HG02938 (cell line): ENCODE results near the gene FBXW7.
A peak's percentile ranks its signal among the peaks of the same experiment; 100 is the strongest.

ENCODE experiments used
- ATAC-seq: cut with Tn5 transposase; IDR thresholded peaks from one replicate; pipeline ENCODE4 v1.9.1; 2021; ENCODE audit warnings: mild to moderate bottlenecking, moderate library complexity; ENCODE audit not compliant: unreplicated experiment

The FBXW7 gene

GRCh38 chr4:152294765-152295164 lies 241.1 kb downstream of the FBXW7 start:
- no peak for ATAC-seq

GRCh38 chr4:152294331-152294730 lies 241.6 kb downstream of the FBXW7 start:
- no peak for ATAC-seq

GRCh38 chr4:152293527-152293926 lies 242.4 kb downstream of the FBXW7 start:
- ATAC-seq = no peak

GRCh38 chr4:152290366-152290921 lies 245.4 kb downstream of the FBXW7 start:
- ATAC-seq = no peak

- no peak for ATAC-seq
Observed at GRCh38 chr4:152289941-152290340, 246.0 kb downstream of the FBXW7 start.

DNA sequence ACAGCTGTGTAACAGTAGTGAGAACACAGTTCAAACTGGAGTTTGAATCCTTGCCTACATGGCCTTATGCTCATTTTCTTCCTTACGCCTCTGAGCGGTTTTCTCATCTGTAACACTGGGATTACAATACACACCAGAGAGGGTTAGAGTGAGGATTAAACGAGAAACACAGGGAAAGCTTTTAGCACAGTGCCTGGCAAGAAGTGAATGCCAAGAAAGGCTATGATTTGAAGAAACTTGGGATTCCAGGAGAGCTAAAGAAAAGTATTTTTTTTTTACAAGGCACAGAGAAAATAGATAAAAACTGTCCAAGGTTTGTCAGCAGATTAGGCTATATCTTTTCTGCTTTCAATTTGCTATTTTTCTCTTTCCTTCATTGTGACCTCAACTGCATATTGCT lies 246.4 kb downstream of the FBXW7 start:
- ATAC-seq = no peak

GRCh38 chr4:152283801-152284470 lies 252.0 kb downstream of the FBXW7 start:
- no peak for ATAC-seq

GRCh38 chr4:152281822-152282221 lies 254.1 kb downstream of the FBXW7 start:
- ATAC-seq = no peak

DNA sequence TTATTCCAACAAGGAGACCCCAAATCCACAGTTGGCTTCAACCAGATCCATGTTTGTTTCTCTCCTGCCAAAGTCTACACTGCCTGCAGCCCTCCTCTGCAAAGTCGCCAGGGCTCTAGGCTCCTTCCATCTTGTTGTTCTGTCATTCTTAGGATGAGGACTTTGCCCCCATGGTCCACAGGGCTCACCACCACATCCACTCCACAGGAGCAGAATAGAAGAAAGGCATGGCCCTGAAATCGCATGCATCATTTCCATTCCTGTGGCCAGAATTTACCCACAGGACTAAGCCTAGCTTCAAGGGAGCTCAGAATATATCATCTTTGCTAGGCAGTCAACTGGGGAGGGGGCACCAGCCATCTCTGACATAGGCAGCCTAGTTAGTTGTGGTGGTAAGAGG lies 254.7 kb downstream of the FBXW7 start:
- ATAC-seq = no peak

DNA sequence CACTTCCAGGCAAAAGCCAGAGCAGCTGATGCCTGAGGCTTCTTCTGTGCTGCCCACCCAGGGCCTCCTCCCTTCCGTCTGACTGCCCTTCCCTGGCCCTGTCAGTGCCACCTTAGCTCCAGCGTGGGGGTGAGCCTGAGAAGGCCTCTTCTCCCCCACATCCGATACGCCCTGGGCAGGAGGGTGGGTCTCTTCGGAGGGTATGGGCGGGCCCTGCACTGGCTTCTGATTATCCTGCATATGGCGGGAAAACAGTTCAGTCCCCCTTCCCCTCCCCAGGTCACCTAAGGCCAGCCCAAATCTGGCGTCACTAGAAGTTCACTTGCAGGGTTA lies 256.7 kb downstream of the FBXW7 start:
- ATAC-seq = no peak

DNA sequence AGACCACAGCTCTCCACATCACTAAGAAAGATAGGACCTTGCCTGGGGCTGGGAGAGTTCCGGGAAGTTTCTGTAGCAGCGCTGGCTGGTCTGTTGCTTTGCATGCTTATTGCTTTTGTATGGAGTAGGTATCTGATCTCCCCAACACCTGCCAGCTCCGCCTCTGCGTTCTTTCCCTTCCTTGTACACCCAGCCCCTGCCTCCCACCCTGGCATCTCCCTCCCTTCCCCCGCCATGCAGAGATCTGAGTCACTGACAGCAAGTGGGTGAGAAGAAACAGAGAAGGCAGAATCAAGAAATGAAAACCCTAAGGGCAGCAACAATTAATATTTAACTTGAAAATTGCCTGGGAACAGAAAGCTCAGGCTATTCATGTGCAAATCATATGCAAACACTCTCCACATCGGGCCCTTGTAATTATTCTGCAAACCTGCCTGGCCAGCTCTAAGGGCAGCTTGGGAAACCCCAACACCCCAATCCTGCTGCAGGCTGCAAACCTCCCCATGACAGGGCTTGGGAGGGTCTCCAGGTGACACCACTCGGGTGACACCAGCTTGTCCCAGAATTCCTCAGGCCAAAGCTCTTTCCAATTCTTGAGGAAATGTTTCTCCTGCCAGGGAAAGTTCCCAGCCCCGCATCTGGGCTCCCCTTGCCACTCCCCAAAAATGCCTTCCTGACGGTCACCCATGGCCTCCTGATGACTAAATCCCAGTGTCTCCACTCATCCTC lies 257.2 kb downstream of the FBXW7 start:
- peak; percentile 71 for ATAC-seq

- ATAC-seq = peak; percentile 30
Observed at GRCh38 chr4:152278172-152278504, 257.8 kb downstream of the FBXW7 start.

- ATAC-seq = no peak
Observed at GRCh38 chr4:152277333-152277732, 258.6 kb downstream of the FBXW7 start.

DNA sequence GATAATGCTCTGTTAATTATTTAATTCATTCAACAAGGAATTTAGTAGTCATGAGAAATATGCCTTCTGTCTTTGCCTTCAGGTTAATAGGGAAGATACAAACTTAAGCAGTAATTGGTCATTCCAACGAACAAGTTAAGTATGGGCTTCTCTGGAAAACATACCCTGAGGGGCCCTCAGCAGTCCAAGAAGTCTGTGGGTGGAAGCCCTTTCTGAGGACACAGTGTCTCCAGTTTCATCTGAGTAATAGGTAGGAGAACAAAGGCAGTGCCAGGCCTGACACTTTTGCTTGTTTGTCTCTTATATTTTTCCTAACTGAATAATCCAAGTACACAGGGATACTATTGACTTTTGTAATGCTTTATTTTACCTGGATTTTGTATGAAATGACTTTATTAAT lies 262.5 kb downstream of the FBXW7 start:
- no peak for ATAC-seq
